HEK293 (cell line): ENCODE results near the gene STEAP2.

Source experiments
- CTCF ChIA-PET: fragments of 350-600 bp; formaldehyde crosslinking; extraction: SDS; loops from one replicate; lab custom pipeline; 2021; ENCODE audit warnings: antibody characterized with exemption; lab: Yijun Ruan, JAX
- POLR2A ChIA-PET: fragments of 300-600 bp; formaldehyde crosslinking; extraction: SDS; loops from one replicate; lab custom pipeline; 2020; ENCODE audit warnings: antibody characterized with exemption, inconsistent platforms; lab: Yijun Ruan, JAX
- H3K27ac ChIP-seq: fragments of 200-500 bp; sonication (Bioruptor generic); 2 replicates; pipeline ENCODE4 v1.5.1; 2014; ENCODE audit warnings: low read depth, low read length, control low read depth, inconsistent platforms; ENCODE audit errors: extremely low read depth
- H3K36me3 ChIP-seq, 2 experiments: fragments of 200-500 bp in 1 of 2; sonication (Bioruptor generic) in 1 of 2; 1 replicate in 1 of 2; 2 replicates in 1 of 2; pipeline ENCODE4 v1.5.1; 2014 to 2017; ENCODE audit warnings: inconsistent platforms in 2 of 2, low read length in 2 of 2; ENCODE audit not compliant: control insufficient read depth in 2 of 2, insufficient read depth in 1 of 2
- H3K4me1 ChIP-seq: fragments of 200-500 bp; sonication (Bioruptor generic); 2 replicates; pipeline ENCODE4 v1.5.1; 2014; ENCODE audit warnings: mild to moderate bottlenecking, low read length, inconsistent platforms; ENCODE audit not compliant: control insufficient read depth, insufficient read depth
- H3K4me3 ChIP-seq: 2 replicates; pipeline ENCODE4 v1.5.1; 2011; ENCODE audit warnings: low read depth, mild to moderate bottlenecking, control low read depth, low read length, moderate library complexity
- H3K9me3 ChIP-seq: fragments of 200-500 bp; sonication (Bioruptor generic); 2 replicates; pipeline ENCODE4 v1.5.1; 2014; ENCODE audit warnings: low read depth, low read length, inconsistent platforms; ENCODE audit not compliant: control insufficient read depth, insufficient read depth
- IKZF3 ChIP-seq: fragments of 450-650 bp; IDR thresholded peaks from 2 replicates; pipeline ENCODE4 v1.5.0; 2018; ENCODE audit warnings: missing biosample characterization, mild to moderate bottlenecking, missing genetic modification characterization, moderate library complexity
- KLF7 ChIP-seq: fragments of 450-650 bp; formaldehyde crosslinking; IDR thresholded peaks from 2 replicates; pipeline ENCODE4 v1.5.1; 2016; ENCODE audit warnings: missing biosample characterization, missing genetic modification characterization, borderline replicate concordance
- OVOL3 ChIP-seq: fragments of 450-650 bp; formaldehyde crosslinking; IDR thresholded peaks from 2 replicates; pipeline ENCODE4 v1.5.1; 2016; ENCODE audit warnings: missing biosample characterization, missing genetic modification characterization
- ZBTB8A ChIP-seq: fragments of 450-650 bp; formaldehyde crosslinking; IDR thresholded peaks from 2 replicates; pipeline ENCODE4 v1.5.1; 2016; ENCODE audit warnings: missing biosample characterization, missing genetic modification characterization
- ZNF10 ChIP-seq: fragments of 450-650 bp; formaldehyde crosslinking; IDR thresholded peaks from 2 replicates; pipeline ENCODE4 v1.5.1; 2017; ENCODE audit warnings: missing biosample characterization, missing genetic modification characterization
- ZNF112 ChIP-seq: fragments of 450-650 bp; formaldehyde crosslinking; IDR thresholded peaks from 2 replicates; pipeline ENCODE4 v1.5.0; 2017; ENCODE audit warnings: missing biosample characterization, missing genetic modification characterization
- ZNF132 ChIP-seq: fragments of 450-650 bp; formaldehyde crosslinking; IDR thresholded peaks from 2 replicates; pipeline ENCODE4 v1.5.1; 2017; ENCODE audit warnings: missing biosample characterization, missing genetic modification characterization, borderline replicate concordance
- ZNF133 ChIP-seq: fragments of 450-650 bp; formaldehyde crosslinking; IDR thresholded peaks from 2 replicates; pipeline ENCODE4 v1.5.1; 2016; ENCODE audit warnings: missing biosample characterization, missing genetic modification characterization
- ZNF146 ChIP-seq: fragments of 450-650 bp; formaldehyde crosslinking; IDR thresholded peaks from 2 replicates; pipeline ENCODE4 v1.5.1; 2016; ENCODE audit warnings: missing biosample characterization, missing genetic modification characterization
- ZNF2 ChIP-seq: fragments of 450-650 bp; formaldehyde crosslinking; IDR thresholded peaks from 2 replicates; pipeline ENCODE4 v1.5.1; 2016; ENCODE audit warnings: missing biosample characterization, missing genetic modification characterization
- ZNF221 ChIP-seq: fragments of 450-650 bp; formaldehyde crosslinking; IDR thresholded peaks from 2 replicates; pipeline ENCODE4 v1.5.1; 2017; ENCODE audit warnings: missing biosample characterization, missing genetic modification characterization, borderline replicate concordance
- ZNF239 ChIP-seq: fragments of 450-650 bp; formaldehyde crosslinking; IDR thresholded peaks from 2 replicates; pipeline ENCODE4 v1.5.1; 2016; ENCODE audit warnings: missing biosample characterization, missing genetic modification characterization
- ZNF560 ChIP-seq: fragments of 450-650 bp; formaldehyde crosslinking; IDR thresholded peaks from 2 replicates; pipeline ENCODE4 v1.5.1; 2017; ENCODE audit warnings: missing biosample characterization, missing genetic modification characterization, borderline replicate concordance
- ZNF561 ChIP-seq: fragments of 450-650 bp; IDR thresholded peaks from 2 replicates; pipeline ENCODE4 v1.5.1; 2018; ENCODE audit warnings: missing biosample characterization, missing genetic modification characterization, borderline replicate concordance
- ZNF660 ChIP-seq: fragments of 450-650 bp; IDR thresholded peaks from 2 replicates; pipeline ENCODE4 v1.5.1; 2018; ENCODE audit warnings: missing biosample characterization, mild to moderate bottlenecking, missing genetic modification characterization
- ZNF677 ChIP-seq: fragments of 450-650 bp; IDR thresholded peaks from 2 replicates; pipeline ENCODE4 v1.5.0; 2018; ENCODE audit warnings: missing biosample characterization, mild to moderate bottlenecking, missing genetic modification characterization, moderate library complexity
- ZNF707 ChIP-seq: fragments of 450-650 bp; formaldehyde crosslinking; IDR thresholded peaks from 2 replicates; pipeline ENCODE4 v1.5.1; 2016; ENCODE audit warnings: missing biosample characterization, missing genetic modification characterization
- ZNF768 ChIP-seq: fragments of 450-650 bp; formaldehyde crosslinking; IDR thresholded peaks from 2 replicates; pipeline ENCODE4 v1.5.1; 2018; ENCODE audit warnings: missing biosample characterization, mild to moderate bottlenecking, missing genetic modification characterization
- ZNF776 ChIP-seq: fragments of 450-650 bp; formaldehyde crosslinking; IDR thresholded peaks from 2 replicates; pipeline ENCODE4 v1.5.0; 2017; ENCODE audit warnings: missing biosample characterization, missing genetic modification characterization, borderline replicate concordance
- ZNF791 ChIP-seq: fragments of 450-650 bp; formaldehyde crosslinking; IDR thresholded peaks from 2 replicates; pipeline ENCODE4 v1.5.1; 2016; ENCODE audit warnings: missing biosample characterization, missing genetic modification characterization
- TF ChIP-seq, protein P1 (sequence below): fragments of 450-650 bp; formaldehyde crosslinking; IDR thresholded peaks from 2 replicates; pipeline ENCODE4 v1.5.0; 2017; ENCODE audit warnings: missing biosample characterization, missing genetic modification characterization, borderline replicate concordance
- TF ChIP-seq, protein P2 (sequence below): fragments of 450-650 bp; formaldehyde crosslinking; IDR thresholded peaks from 2 replicates; pipeline ENCODE4 v1.5.1; 2017; ENCODE audit warnings: missing biosample characterization, missing genetic modification characterization
- TF ChIP-seq, protein P3 (sequence below): fragments of 450-650 bp; formaldehyde crosslinking; IDR thresholded peaks from 2 replicates; pipeline ENCODE4 v1.5.1; 2016; ENCODE audit warnings: missing biosample characterization, missing genetic modification characterization, low read depth

Gene STEAP2

DNA sequence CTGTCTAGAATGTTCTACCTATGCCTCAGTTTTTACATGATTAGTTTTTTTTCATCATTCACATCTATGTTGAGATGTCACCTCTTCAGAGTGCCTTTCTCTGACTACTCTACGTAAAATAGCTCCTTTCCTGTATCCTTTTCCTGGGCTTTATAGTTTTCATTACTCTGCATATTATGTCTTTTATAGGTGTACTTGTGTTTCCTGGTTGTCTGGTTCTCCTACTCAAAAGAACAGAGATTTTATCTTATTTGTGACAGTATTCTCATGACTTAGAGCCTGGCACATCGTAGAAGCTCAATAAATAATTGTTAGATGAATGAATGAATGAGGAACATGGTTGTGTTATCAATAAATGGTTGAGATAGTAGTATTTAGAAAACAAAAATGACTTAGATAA lies 39.4 kb upstream of the STEAP2 start:
- Histone ChIP-seq H3K4me3 (no peak overlapping the region), H3K36me3 (no peaks in the 10 kb centered on the region), H3K27ac (no peak overlapping the region), H3K4me1 (no peaks in the 10 kb centered on the region), H3K9me3 (no peaks in the 10 kb centered on the region)
- POLR2A ChIA-PET = no interaction called here
- TF ChIP-seq, protein P1, sequence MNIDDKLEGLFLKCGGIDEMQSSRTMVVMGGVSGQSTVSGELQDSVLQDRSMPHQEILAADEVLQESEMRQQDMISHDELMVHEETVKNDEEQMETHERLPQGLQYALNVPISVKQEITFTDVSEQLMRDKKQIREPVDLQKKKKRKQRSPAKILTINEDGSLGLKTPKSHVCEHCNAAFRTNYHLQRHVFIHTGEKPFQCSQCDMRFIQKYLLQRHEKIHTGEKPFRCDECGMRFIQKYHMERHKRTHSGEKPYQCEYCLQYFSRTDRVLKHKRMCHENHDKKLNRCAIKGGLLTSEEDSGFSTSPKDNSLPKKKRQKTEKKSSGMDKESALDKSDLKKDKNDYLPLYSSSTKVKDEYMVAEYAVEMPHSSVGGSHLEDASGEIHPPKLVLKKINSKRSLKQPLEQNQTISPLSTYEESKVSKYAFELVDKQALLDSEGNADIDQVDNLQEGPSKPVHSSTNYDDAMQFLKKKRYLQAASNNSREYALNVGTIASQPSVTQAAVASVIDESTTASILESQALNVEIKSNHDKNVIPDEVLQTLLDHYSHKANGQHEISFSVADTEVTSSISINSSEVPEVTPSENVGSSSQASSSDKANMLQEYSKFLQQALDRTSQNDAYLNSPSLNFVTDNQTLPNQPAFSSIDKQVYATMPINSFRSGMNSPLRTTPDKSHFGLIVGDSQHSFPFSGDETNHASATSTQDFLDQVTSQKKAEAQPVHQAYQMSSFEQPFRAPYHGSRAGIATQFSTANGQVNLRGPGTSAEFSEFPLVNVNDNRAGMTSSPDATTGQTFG (tag by site-specific recombination) = no peak
- no peak for TF ChIP-seq ZNF132
- TF ChIP-seq ZNF10 (tag by site-specific recombination) = no peak
- no peak for TF ChIP-seq OVOL3 (tag by site-specific recombination)
- no peak for TF ChIP-seq ZNF768
- TF ChIP-seq ZNF239 = no peak
- no peak for TF ChIP-seq ZNF146
- no peak for TF ChIP-seq ZNF560 (tag by site-specific recombination)
- TF ChIP-seq ZNF112 (tag by site-specific recombination) = no peak
- TF ChIP-seq ZNF2 (tag by site-specific recombination) = no peak
- no peak for TF ChIP-seq IKZF3 (tag by site-specific recombination)
- no peak for TF ChIP-seq KLF7 (tag by site-specific recombination)
- CTCF ChIA-PET = interaction anchor here (0.7 kb wide), 1 partner anchor 18 kb away, joined by 5 read pairs; the partner anchor contains the start of gene STEAP1

DNA sequence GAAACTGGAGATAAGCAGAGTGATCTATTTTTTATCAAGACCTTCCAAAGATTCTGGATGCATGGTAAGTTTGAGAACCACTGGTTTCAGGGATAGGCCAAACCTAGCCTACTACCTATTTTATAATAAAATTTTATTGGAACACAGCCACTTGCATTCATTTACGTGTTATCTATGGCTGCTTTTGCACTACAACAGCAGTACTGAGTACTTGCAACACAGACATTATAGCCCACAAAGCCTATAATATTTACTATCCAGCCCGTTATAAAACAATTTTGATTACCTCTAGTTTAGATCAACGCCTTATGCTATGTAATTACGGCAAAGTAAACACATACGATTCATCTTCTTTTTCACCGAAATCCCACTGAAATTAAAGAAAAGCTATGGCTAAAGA lies 38.9 kb upstream of the STEAP2 start:
- Histone ChIP-seq H3K4me1 (no peaks in the 10 kb centered on the region), H3K4me3 (no peak overlapping the region), H3K36me3 (no peaks in the 10 kb centered on the region), H3K27ac (no peak overlapping the region), H3K9me3 (no peaks in the 10 kb centered on the region)
- TF ChIP-seq ZBTB8A (tag by site-specific recombination) (no peak), ZNF791 (no peak), ZNF707 (no peak), ZNF776 (tag by site-specific recombination) (no peak), ZNF133 (tag by site-specific recombination) (no peak), ZNF221 (tag by site-specific recombination) (no peak), ZNF561 (tag by site-specific recombination) (no peak), ZNF677 (tag by site-specific recombination) (no peak), ZNF660 (tag by site-specific recombination) (no peak)
- TF ChIP-seq, protein P2, sequence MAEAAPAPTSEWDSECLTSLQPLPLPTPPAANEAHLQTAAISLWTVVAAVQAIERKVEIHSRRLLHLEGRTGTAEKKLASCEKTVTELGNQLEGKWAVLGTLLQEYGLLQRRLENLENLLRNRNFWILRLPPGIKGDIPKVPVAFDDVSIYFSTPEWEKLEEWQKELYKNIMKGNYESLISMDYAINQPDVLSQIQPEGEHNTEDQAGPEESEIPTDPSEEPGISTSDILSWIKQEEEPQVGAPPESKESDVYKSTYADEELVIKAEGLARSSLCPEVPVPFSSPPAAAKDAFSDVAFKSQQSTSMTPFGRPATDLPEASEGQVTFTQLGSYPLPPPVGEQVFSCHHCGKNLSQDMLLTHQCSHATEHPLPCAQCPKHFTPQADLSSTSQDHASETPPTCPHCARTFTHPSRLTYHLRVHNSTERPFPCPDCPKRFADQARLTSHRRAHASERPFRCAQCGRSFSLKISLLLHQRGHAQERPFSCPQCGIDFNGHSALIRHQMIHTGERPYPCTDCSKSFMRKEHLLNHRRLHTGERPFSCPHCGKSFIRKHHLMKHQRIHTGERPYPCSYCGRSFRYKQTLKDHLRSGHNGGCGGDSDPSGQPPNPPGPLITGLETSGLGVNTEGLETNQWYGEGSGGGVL (tag by site-specific recombination) = no peak
- TF ChIP-seq, protein P3, sequence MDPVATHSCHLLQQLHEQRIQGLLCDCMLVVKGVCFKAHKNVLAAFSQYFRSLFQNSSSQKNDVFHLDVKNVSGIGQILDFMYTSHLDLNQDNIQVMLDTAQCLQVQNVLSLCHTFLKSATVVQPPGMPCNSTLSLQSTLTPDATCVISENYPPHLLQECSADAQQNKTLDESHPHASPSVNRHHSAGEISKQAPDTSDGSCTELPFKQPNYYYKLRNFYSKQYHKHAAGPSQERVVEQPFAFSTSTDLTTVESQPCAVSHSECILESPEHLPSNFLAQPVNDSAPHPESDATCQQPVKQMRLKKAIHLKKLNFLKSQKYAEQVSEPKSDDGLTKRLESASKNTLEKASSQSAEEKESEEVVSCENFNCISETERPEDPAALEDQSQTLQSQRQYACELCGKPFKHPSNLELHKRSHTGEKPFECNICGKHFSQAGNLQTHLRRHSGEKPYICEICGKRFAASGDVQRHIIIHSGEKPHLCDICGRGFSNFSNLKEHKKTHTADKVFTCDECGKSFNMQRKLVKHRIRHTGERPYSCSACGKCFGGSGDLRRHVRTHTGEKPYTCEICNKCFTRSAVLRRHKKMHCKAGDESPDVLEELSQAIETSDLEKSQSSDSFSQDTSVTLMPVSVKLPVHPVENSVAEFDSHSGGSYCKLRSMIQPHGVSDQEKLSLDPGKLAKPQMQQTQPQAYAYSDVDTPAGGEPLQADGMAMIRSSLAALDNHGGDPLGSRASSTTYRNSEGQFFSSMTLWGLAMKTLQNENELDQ (tag by site-specific recombination) = no peak
- POLR2A ChIA-PET = no interaction called here
- CTCF ChIA-PET = interaction anchor here (0.7 to 0.8 kb wide), 2 partner anchors 19 to 255 kb away, joined by 4 to 5 read pairs; partner anchors contain the start of gene STEAP1
